NB4 (cell line): Measurements from ENCODE around the gene EDN2.

Source experiments
- DNase-seq: peaks from one replicate; pipeline ENCODE4 v3.0.0; 2010; ENCODE audit warnings: low read depth
- H3K4me3 ChIP-seq: one replicate; pipeline ENCODE4 v1.5.1; 2011; ENCODE audit warnings: mild to moderate bottlenecking, low read depth, low read length, moderate library complexity
- MYC ChIP-seq: IDR thresholded peaks from 2 replicates; pipeline ENCODE4 v1.6.1; 2011; ENCODE audit warnings: low read depth, low read length
- POLR2A ChIP-seq: IDR thresholded peaks from 2 replicates; pipeline ENCODE4 v1.6.1; 2011; ENCODE audit warnings: mild to moderate bottlenecking; ENCODE audit not compliant: insufficient read length; ENCODE audit errors: extremely low read depth
- TF ChIP-seq, protein P1 (sequence below): IDR thresholded peaks from one replicate; pipeline ENCODE4 v1.5.1; 2012; ENCODE audit warnings: low read depth, low read length
- TF ChIP-seq, protein P2 (sequence below): IDR thresholded peaks from 2 replicates; pipeline ENCODE4 v1.6.1; 2011; ENCODE audit warnings: low read depth, low read length

The EDN2 gene

GRCh38 chr1:41483001-41483850 is 1.3 kb downstream of the EDN2 start:
- no peak overlapping the region for H3K4me3 ChIP-seq
- DNase-seq, result no peak
- TF ChIP-seq POLR2A (no peak), MYC (no peak)
- TF ChIP-seq, protein P1, sequence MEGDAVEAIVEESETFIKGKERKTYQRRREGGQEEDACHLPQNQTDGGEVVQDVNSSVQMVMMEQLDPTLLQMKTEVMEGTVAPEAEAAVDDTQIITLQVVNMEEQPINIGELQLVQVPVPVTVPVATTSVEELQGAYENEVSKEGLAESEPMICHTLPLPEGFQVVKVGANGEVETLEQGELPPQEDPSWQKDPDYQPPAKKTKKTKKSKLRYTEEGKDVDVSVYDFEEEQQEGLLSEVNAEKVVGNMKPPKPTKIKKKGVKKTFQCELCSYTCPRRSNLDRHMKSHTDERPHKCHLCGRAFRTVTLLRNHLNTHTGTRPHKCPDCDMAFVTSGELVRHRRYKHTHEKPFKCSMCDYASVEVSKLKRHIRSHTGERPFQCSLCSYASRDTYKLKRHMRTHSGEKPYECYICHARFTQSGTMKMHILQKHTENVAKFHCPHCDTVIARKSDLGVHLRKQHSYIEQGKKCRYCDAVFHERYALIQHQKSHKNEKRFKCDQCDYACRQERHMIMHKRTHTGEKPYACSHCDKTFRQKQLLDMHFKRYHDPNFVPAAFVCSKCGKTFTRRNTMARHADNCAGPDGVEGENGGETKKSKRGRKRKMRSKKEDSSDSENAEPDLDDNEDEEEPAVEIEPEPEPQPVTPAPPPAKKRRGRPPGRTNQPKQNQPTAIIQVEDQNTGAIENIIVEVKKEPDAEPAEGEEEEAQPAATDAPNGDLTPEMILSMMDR, result no peak
- TF ChIP-seq, protein P2, sequence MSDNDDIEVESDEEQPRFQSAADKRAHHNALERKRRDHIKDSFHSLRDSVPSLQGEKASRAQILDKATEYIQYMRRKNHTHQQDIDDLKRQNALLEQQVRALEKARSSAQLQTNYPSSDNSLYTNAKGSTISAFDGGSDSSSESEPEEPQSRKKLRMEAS, result no peak

GRCh38 chr1:41482001-41482765 is 2.3 kb downstream of the EDN2 start:
- no peak for DNase-seq
- TF ChIP-seq, protein P1, result no peak
- H3K4me3 ChIP-seq, result no peak overlapping the region

GRCh38 chr1:41481109-41481775 is 3.2 kb downstream of the EDN2 start:
- DNase-seq, result no peak
- H3K4me3 ChIP-seq, result no peak overlapping the region
- TF ChIP-seq, protein P1, result no peak
- TF ChIP-seq, protein P2, result no peak
- TF ChIP-seq MYC (no peak), POLR2A (no peak)

DNA sequence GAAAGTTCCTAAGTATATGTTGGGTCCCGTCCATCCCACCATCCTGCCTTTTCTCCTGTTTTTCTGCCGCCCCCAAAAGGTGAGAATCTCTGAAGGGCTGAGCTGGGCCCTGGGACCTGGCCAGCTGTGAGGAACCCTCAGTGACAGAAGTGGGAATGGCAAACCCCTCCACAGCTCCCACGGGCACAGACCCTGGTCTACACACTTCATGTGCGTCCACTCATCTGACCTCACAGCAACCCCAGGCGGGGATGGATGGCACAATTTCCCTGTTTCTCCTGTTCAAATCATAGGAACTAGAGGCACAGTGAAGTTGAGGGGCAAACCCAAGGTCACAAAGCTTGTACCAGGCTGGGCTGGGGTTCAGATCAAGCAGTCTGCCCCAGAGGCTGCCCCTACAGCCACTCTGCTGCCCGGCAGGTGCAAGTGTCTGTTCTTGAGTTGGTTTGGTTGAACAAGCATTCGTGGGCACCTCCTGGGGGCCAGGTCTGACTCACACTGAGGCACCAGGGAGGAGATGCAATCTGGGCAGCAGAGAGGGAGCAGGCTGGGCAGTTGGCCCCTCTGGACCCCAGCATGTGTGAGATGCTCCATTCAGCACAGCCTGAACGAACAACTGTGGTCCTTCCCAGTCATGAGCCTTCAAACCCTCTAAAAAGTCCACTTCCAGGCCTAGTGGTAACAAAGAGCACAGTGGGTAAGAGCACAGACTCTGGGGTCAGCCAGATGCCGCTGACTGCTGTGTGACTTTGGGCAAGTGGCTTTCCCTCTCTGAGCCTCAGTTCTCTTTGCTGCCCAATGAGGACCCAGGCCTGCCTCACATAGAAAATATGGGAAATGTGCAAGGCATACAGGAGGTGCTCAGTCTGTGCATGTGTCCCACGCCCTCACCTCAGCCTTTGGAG is 4.0 kb downstream of the EDN2 start:
- DNase-seq, result no peak
- TF ChIP-seq MYC, result no peak
- no peak for TF ChIP-seq POLR2A
- TF ChIP-seq, protein P1, result no peak
- TF ChIP-seq, protein P2, result no peak
- no peak overlapping the region for H3K4me3 ChIP-seq

DNA sequence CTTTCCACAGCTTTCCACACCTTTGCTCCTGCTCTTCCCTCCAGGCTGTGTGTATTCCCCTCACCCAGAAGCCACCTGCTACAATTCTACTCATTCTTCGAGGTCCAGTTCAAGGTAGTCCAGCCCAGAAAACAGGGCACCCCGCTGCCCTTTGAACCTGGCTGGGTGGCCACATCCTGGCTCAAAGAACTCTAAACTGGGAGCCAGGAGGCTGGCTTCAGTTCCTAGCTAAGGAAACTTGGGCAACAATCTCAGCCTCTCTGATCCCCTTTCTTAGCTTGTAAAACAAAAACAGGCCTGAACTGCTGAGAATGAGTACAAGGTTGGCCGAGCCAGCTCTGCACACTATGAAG is 4.7 kb downstream of the EDN2 start:
- no peak overlapping the region for H3K4me3 ChIP-seq
- no peak for DNase-seq
- TF ChIP-seq, protein P1, result no peak
- TF ChIP-seq MYC, result no peak
- TF ChIP-seq, protein P2, result no peak
- no peak for TF ChIP-seq POLR2A
